ENCODE data around the gene ART1. TPM values are rescaled to one million over a fixed set of nuclear protein-coding genes. Genes with fewer than 3 reads are reported as not detected.

ART1 gene, protein sequence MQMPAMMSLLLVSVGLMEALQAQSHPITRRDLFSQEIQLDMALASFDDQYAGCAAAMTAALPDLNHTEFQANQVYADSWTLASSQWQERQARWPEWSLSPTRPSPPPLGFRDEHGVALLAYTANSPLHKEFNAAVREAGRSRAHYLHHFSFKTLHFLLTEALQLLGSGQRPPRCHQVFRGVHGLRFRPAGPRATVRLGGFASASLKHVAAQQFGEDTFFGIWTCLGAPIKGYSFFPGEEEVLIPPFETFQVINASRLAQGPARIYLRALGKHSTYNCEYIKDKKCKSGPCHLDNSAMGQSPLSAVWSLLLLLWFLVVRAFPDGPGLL
- not detected for total RNA-seq

DNA sequence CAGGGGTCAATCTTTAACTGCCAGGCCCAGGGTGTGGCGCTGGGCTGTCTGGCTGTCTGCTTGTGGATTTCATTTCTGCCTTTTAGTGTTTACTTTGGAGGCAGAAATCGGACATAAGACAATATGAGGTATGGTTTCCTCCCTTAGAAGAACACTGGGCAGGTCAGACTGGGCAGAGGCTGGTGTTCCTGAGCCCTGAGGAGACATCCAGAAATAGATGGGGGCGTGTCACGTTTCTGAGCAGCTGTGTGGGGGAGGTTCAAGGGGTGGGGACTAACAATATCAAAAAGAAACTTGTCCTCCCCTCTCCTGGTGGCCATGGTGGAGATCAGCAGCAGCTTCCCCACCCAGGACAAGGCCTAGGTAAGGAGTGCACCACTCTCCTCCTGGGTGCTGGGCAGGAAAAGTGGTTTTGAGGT, at the start of gene ART1:
ART1 (plus strand) TSS at position 312 of the 419 bp plus-strand sequence. CDS start 14,086 bp downstream, outside the sequence.

DNA sequence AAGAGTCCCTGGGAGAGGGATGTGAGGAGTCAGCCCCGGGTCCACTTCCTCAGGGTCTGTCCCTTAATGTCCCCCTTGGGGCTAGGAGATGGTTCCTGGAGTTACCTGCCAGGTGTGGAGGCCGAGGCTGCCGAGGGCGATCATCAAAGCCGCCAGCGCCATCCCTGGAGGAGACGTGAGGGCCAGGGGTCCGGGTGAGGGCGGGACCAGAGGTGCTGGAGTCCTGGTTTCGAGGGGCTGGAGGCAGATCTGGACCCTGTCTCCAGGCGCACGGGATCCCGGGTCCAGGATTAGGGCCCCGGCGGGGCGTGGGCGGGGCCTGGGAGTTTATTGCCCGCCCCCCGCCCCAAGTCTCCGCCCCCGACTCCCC, 3.2 kb upstream of the ART1 start, which contains the start of gene ART5:
ART5 (minus strand) TSS at position 292 of the 370 bp plus-strand sequence; CDS start at position 162, 130 bp downstream.

DNA sequence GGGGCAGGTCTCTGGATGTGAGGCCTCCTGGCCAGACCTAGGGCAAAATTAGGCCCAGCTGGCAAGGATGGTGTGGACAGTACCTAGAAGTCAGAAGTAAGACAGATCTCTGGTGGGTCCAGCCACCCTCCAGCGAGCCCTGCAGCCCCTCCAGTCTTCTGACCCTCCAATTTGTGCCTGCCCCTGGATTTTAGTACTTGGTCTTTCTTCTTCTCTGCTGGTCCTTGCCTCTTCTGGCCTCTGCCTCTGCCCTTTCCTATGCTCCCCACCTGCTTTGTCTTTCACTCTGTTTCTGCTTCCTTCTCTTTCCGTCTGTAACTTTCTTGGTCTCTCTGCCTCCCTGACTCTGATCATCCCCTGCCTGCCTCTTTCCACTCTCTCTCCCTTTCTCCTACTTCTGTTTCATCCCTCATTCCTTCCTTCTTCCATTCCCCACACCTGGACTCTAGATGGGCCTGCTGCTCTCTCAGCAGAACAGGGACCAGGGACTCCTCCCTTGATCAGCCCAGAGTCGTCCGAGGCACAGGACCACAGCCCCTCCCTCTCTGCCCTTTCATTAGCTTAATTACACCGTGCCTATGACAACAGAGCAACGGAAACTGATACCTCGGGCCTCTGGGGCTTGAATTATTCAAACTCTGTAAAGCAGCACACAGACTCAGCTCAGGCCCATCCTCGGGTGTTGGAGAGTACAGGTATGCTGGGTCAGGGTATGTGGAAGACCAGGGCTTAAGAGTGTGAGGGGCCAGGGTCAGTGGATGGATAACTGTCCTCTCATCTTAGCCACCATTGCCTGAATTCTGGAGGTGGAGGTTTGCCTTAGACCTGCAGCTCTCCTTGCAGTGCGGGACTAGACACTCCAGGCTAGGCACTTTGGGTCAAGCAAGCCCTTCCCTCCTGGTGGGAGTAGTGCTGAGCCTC, 26.7 kb downstream of the ART1 start, which contains the start of gene CHRNA10:
CHRNA10 (minus strand) TSS at position 51 of the 921 bp plus-strand sequence. CDS start 72 bp downstream, outside the sequence.

Other genes starting within 250 kb of the ART1 start
- 0.88 TPM for gene ART5, start 3.1 kb upstream of the ART1 start, total RNA-seq
- gene CHRNA10, start 26.3 kb downstream of the ART1 start, total RNA-seq, result 0.88 TPM
- 186 TPM for gene NUP98, start 152.4 kb downstream of the ART1 start, total RNA-seq
- gene PGAP2, start 163.4 kb downstream of the ART1 start, total RNA-seq, result 44.0 TPM
- gene RHOG, start 195.8 kb downstream of the ART1 start, total RNA-seq, result 10.2 TPM
- 32.2 TPM for gene STIM1, start 210.5 kb downstream of the ART1 start, total RNA-seq

All from camera-type eye (tissue), 1 donor.